GM12878 (cell line): ENCODE results near the gene MYH7B. TPM values are rescaled to one million over a fixed set of nuclear protein-coding genes. Genes with fewer than 3 reads are reported as not detected.

Experiments used
- ATAC-seq: fragments of 200-7000 bp; cut with Tn5 transposase; 3 replicates; pipeline ENCODE4 v1.9.1; 2020; ENCODE audit warnings: mild to moderate bottlenecking, moderate library complexity
- BruUV-seq: library from RNA; stranded (reverse); fragments of 400-500 nt; replicated peaks from 2 replicates; lab custom pipeline; 2021; lab: Mats Ljungman, UMichigan
- CTCF ChIA-PET: fragments of 300-600 bp; sonication (Branson Sonifier 250); formaldehyde crosslinking; extraction: SDS; loops from one replicate; lab custom pipeline; 2021; ENCODE audit warnings: inconsistent platforms; lab: Yijun Ruan, JAX
- POLR2A ChIA-PET: fragments of 350-600 bp; formaldehyde crosslinking; extraction: SDS; loops from one replicate; lab custom pipeline; 2021; ENCODE audit warnings: inconsistent platforms; lab: Charles Lee
- RAD21 ChIA-PET: fragments of 300-600 bp; sonication (Branson Sonifier 250); formaldehyde crosslinking; loops from one replicate; lab custom pipeline; 2023; ENCODE audit warnings: antibody characterized with exemption; ENCODE audit not compliant: unreplicated experiment; lab: Charles Lee
- SMC1A ChIA-PET: fragments of 300-600 bp; sonication (Branson Sonifier 250); formaldehyde crosslinking; loops from one replicate; lab custom pipeline; 2023; ENCODE audit not compliant: unreplicated experiment, uncharacterized antibody; lab: Charles Lee
- DNase-seq: peaks from one replicate; pipeline ENCODE4 v3.0.0-alpha.2; 2011; ENCODE audit warnings: low read depth, low spot score
- FAIRE-seq: peaks from 3 replicates; lab custom pipeline; 2011; peaks lifted over from hg19 to GRCh38; lab: Jason Lieb, UNC
- H2AFZ ChIP-seq: 2 replicates; pipeline ENCODE4 v1.6.0; 2011; ENCODE audit warnings: low read depth, low read length, control low read depth; ENCODE audit not compliant: control insufficient read depth
- H3K27ac ChIP-seq: 2 replicates; pipeline ENCODE4 v1.5.1; 2011; ENCODE audit warnings: control low read depth; ENCODE audit not compliant: control insufficient read depth, insufficient read depth
- H3K27me3 ChIP-seq, 2 experiments: replicated peaks in 1 of 2; 2 replicates each; pipeline versions ENCODE4 v1.6.0 to v1.6.1; 2011; ENCODE audit warnings: low read length in 1 of 2; ENCODE audit not compliant: control insufficient read depth in 2 of 2, insufficient read depth in 2 of 2
- H3K36me3 ChIP-seq, 2 experiments: 2 replicates each; pipeline ENCODE4 v1.5.1; 2011; ENCODE audit warnings: low read length in 1 of 2; ENCODE audit not compliant: control insufficient read depth in 2 of 2, insufficient read depth in 2 of 2
- H3K4me1 ChIP-seq: 2 replicates; pipeline ENCODE4 v1.6.1; 2011; ENCODE audit warnings: mild to moderate bottlenecking, low read length, moderate library complexity, mixed read lengths; ENCODE audit not compliant: control insufficient read depth, insufficient read depth
- H3K4me2 ChIP-seq: 2 replicates; pipeline ENCODE4 v1.6.0; 2011; ENCODE audit warnings: control low read depth; ENCODE audit not compliant: control insufficient read depth, insufficient read depth
- H3K4me3 ChIP-seq: fragments of 200-600 bp; sonication (generic); 2 replicates; pipeline ENCODE4 v1.5.1; 2016
- H3K79me2 ChIP-seq: 2 replicates; pipeline ENCODE4 v1.6.0; 2011; ENCODE audit warnings: low read length; ENCODE audit not compliant: control insufficient read depth, insufficient read depth
- H3K9ac ChIP-seq: 2 replicates; pipeline ENCODE4 v1.8.0; 2011; ENCODE audit warnings: low read length, control low read depth, mixed read lengths; ENCODE audit not compliant: control insufficient read depth, insufficient read depth
- H3K9me3 ChIP-seq: replicated peaks from 3 replicates; pipeline ENCODE4 v1.5.1; 2011; ENCODE audit warnings: mild to moderate bottlenecking, low read length; ENCODE audit not compliant: control insufficient read depth, insufficient read depth
- H4K20me1 ChIP-seq: 2 replicates; pipeline ENCODE4 v1.6.0; 2011; ENCODE audit not compliant: control insufficient read depth, insufficient read depth
- CBX3 ChIP-seq: fragments of 200-600 bp; sonication (generic); IDR thresholded peaks from 2 replicates; pipeline ENCODE4 v1.6.1; 2016; ENCODE audit warnings: low read depth, borderline replicate concordance
- ELK1 ChIP-seq: IDR thresholded peaks from 2 replicates; pipeline ENCODE4 v1.6.1; 2012; ENCODE audit warnings: low read depth, low read length, improper control_type of control experiment
- EP300 ChIP-seq, 2 experiments: fragments of 150-350 bp in 1 of 2; IDR thresholded peaks; 2 replicates each; pipeline ENCODE4 v1.6.1; 2011 to 2012; ENCODE audit warnings: low read depth in 2 of 2, low read length in 2 of 2, borderline replicate concordance in 1 of 2, improper control_type of control experiment in 1 of 2, inconsistent platforms in 1 of 2; ENCODE audit not compliant: control insufficient read depth in 1 of 2
- NBN ChIP-seq: fragments of 450-650 bp; IDR thresholded peaks from 2 replicates; pipeline ENCODE4 v1.6.1; 2016
- NFIC ChIP-seq: IDR thresholded peaks from 2 replicates; pipeline ENCODE4 v1.6.1; 2012; ENCODE audit warnings: low read depth, mild to moderate bottlenecking, inconsistent platforms, low read length, moderate library complexity
- NFYB ChIP-seq: IDR thresholded peaks from 2 replicates; pipeline ENCODE4 v1.6.1; 2011; ENCODE audit warnings: low read depth, mild to moderate bottlenecking, low read length, improper control_type of control experiment, moderate library complexity; ENCODE audit not compliant: insufficient read depth
- NR2C1 ChIP-seq: fragments of 450-650 bp; IDR thresholded peaks from 2 replicates; pipeline ENCODE4 v1.6.1; 2017; ENCODE audit warnings: antibody characterized with exemption, mild to moderate bottlenecking, moderate library complexity
- NR2F1 ChIP-seq: fragments of 450-650 bp; conservative IDR thresholded peaks from 2 replicates; pipeline ENCODE4 v1.6.1; 2017; ENCODE audit warnings: mild to moderate bottlenecking
- SKIL ChIP-seq: fragments of 450-650 bp; IDR thresholded peaks from 2 replicates; pipeline ENCODE4 v1.6.1; 2017; ENCODE audit warnings: mild to moderate bottlenecking, low read depth, inconsistent platforms; ENCODE audit not compliant: poor library complexity, severe bottlenecking
- SMC3 ChIP-seq: IDR thresholded peaks from 2 replicates; pipeline ENCODE4 v1.6.1; 2011; ENCODE audit warnings: low read length, improper control_type of control experiment, borderline replicate concordance
- STAT1 ChIP-seq: fragments of 450-650 bp; conservative IDR thresholded peaks from 2 replicates; pipeline ENCODE4 v1.6.1; 2014; ENCODE audit warnings: antibody characterized with exemption, mild to moderate bottlenecking
- ZNF687 ChIP-seq: fragments of 450-650 bp; IDR thresholded peaks from 2 replicates; pipeline ENCODE4 v1.6.1; 2017; ENCODE audit warnings: mild to moderate bottlenecking, moderate library complexity
- WGBS: methylation state at CpG from one replicate; pipeline ENCODE4 v1.1.6; 2016; ENCODE audit warnings: low lambda C conversion rate; ENCODE audit not compliant: insufficient replicate concordance, insufficient coverage; ENCODE audit errors: missing lambda C conversion rate; 5-methylcytosine and 5-hydroxymethylcytosine counted together
- in situ Hi-C: fragments of 300-500 bp; cut with MboI; formaldehyde crosslinking; loops from 9 replicates; pipeline ENCODE4 v1.14.3; 2018; ENCODE audit warnings: mixed read lengths
- intact Hi-C: fragments of 100-400 bp; cut with micrococcal nuclease; formaldehyde crosslinking; loops from one replicate; pipeline ENCODE4 v1.14.2; 2022; ENCODE audit not compliant: unreplicated experiment
- polyA plus RNA-seq, 11 experiments: library from polyadenylated mRNA; depleted of rRNA in 4 of 11; unstranded in 6 of 11; stranded (reverse) in 5 of 11; fragments of >200 nt; fragmentation: Nextera tagmentation in 4 of 11; fragmentation: Illumina TruSeq in 1 of 11; extraction: Ambion mirVana in 4 of 11; extraction: Trizol in 1 of 11; gene quantifications; 1 replicate in 1 of 11; 2 replicates in 10 of 11; pipeline versions ENCODE4 v1.2.1 to v1.2.3, GENCODE V29; 2011 to 2016; ENCODE audit warnings: inconsistent platforms in 2 of 11, missing spikeins in 2 of 11, low read depth in 1 of 11
- total RNA-seq, 4 experiments: library from RNA; depleted of rRNA in 3 of 4; stranded (reverse); fragments of >200 nt in 3 of 4; fragmentation: Illumina TruSeq in 1 of 4; extraction: Trizol in 1 of 4; gene quantifications; 2 replicates each; pipeline versions ENCODE4 v1.2.1 to v1.2.3, GENCODE V29; 2013 to 2021

The MYH7B gene
- total and polyA plus RNA-seq, 10 of the 15 experiments (the other 5 are each of a cell fraction or from before 2014, with no cell fraction given) = 0.01 to 0.40 (median 0.20) TPM; not detected in 3

- H3K9ac ChIP-seq = no peak overlapping the region
- in situ Hi-C loops = no loop called here
- no peak overlapping the region for H3K4me2 ChIP-seq
- no peaks in the 10 kb centered on the region for H3K4me1 ChIP-seq
- ChIA-PET SMC1A (no interaction called here), POLR2A (no interaction called here), CTCF (no interaction called here), RAD21 (no interaction called here)
- intact Hi-C loops = no loop called here
- H4K20me1 ChIP-seq = no peaks in the 10 kb centered on the region
- no peaks in the 10 kb centered on the region for H3K79me2 ChIP-seq
- H3K27me3 ChIP-seq = no peaks in the 10 kb centered on the region
- no peak overlapping the region for H3K4me3 ChIP-seq
- H3K27ac ChIP-seq = no peak overlapping the region
- H2AFZ ChIP-seq = no peak overlapping the region
- H3K9me3 ChIP-seq = no peaks in the 10 kb centered on the region
- ATAC-seq = no peak
- no TSS peak for BruUV-seq
- FAIRE-seq = no peak
- DNase-seq = no peak
- no peaks in the 10 kb centered on the region for H3K36me3 ChIP-seq
- WGBS = 48% methylated on average over 18 of the region's 18 CpGs
- TF ChIP-seq SKIL (no peak), ELK1 (no peak), NR2C1 (no peak), NFYB (no peak), NFIC (no peak), NBN (no peak), EP300 (IDR thresholded peaks at IDR 0.05; ENCODE audit: borderline replicate concordance in 1 of 2, control insufficient read depth in 1 of 2, low read depth in 2 of 2, low read length in 2 of 2) (no peak), NR2F1 (no peak), CBX3 (no peak), ZNF687 (no peak), STAT1 (no peak), SMC3 (no peak)
Measured at GRCh38 chr20:34984756-34985261, 29.1 kb downstream of the MYH7B start.
